ENCODE results near the gene C4orf46. TPM values are rescaled to one million over a fixed set of nuclear protein-coding genes. Genes with fewer than 3 reads are reported as not detected.

The C4orf46 gene

Small RNA genes lying within 50 kb of the gene (small RNA-seq; reads per million reads assigned to genes)
- gene RF00012 = not detected
